ENCODE data around the gene ITIH5.

DNA sequence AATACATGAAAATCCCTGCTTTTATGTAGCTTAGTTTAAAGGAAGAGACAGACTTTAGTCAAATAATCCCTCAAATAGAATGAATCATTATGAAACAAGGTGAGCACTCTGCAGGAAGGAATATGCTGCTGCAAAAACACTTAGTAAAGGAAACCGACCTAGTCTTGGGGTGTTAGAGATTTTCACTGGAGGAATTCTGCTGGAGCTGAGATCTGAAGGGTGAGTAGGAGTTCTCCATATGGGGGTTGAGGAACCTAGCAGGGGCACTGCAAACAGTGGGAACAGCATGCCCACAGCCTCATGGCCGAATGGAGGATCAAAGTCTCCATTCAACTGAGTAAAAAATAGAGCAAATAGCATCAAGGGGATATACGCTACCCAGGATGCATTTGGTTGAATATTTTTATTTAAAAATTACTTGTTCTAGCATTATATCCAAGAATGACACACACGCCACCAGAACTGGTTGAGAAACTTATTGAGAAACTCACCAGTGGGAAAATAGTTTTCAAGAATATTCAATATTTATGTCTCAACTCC, 39.8 kb upstream of the ITIH5 start:
- TF ChIP-seq CTCF (IDR thresholded peaks at IDR 0.05; ENCODE audit: low read depth, low read length) (no peak), POLR2A (IDR thresholded peaks at IDR 0.05; ENCODE audit: extremely low read depth, insufficient read length) (no peak)

Measured in NB4 (cell line).